ENCODE measurements around the gene TRAM2. TPM values are rescaled to one million over a fixed set of nuclear protein-coding genes. Genes with fewer than 3 reads are reported as not detected.

TRAM2 gene
- total RNA-seq, 1 experiment from 2014 or later: 13.4 TPM

GRCh38 chr6:52491203-52492069 lies 85.4 kb downstream of the TRAM2 start (continued):
- no peak for TF ChIP-seq ZNF512 (CRISPR knock-in tag; IDR thresholded peaks at IDR 0.05; ENCODE audit: borderline replicate concordance)

GRCh38 chr6:52489881-52490280 lies 87.0 kb downstream of the TRAM2 start:
- no peak for ATAC-seq
- POLR2A ChIA-PET: no interaction called here
- Mint-ChIP-seq H3K4me1 (peaks cover 3% of the 10 kb centered on the region), H3K36me3 (peaks cover 6% of the 10 kb centered on the region), H3K4me3 (no peak overlapping the region), H3K27me3 (ENCODE audit: low read depth) (no peaks in the 10 kb centered on the region), H3K27ac (no peak overlapping the region), H3K9me3 (peaks cover 7% of the 10 kb centered on the region)
- TF ChIP-seq ZBTB21 (CRISPR knock-in tag; IDR thresholded peaks at IDR 0.05; ENCODE audit: borderline replicate concordance) (no peak), ZNF263 (CRISPR knock-in tag; IDR thresholded peaks at IDR 0.05; ENCODE audit: low read depth) (no peak), NR3C1 (CRISPR knock-in tag; conservative IDR thresholded peaks at IDR 0.05; ENCODE audit: low read depth) (no peak), SMAD3 (CRISPR knock-in tag; IDR thresholded peaks at IDR 0.05; ENCODE audit: borderline replicate concordance) (no peak), NFATC4 (CRISPR knock-in tag; IDR thresholded peaks at IDR 0.05) (no peak), NFYB (CRISPR knock-in tag; conservative IDR thresholded peaks at IDR 0.05; ENCODE audit: low read depth) (no peak), KAT7 (CRISPR knock-in tag; IDR thresholded peaks at IDR 0.05; ENCODE audit: borderline replicate concordance) (no peak), E2F4 (CRISPR knock-in tag; IDR thresholded peaks at IDR 0.05; ENCODE audit: borderline replicate concordance, low read depth) (no peak), NR1H2 (CRISPR knock-in tag; IDR thresholded peaks at IDR 0.05) (no peak), GRHL2 (CRISPR knock-in tag; IDR thresholded peaks at IDR 0.05; ENCODE audit: insufficient replicate concordance, severe bottlenecking) (no peak), ZNF281 (CRISPR knock-in tag; IDR thresholded peaks at IDR 0.05) (no peak), ZMAT4 (CRISPR knock-in tag; IDR thresholded peaks at IDR 0.05) (no peak)
- CTCF ChIA-PET: no interaction called here
- DNase-seq (ENCODE audit: low spot score): no peak

- Mint-ChIP-seq H3K27me3 (ENCODE audit: low read depth) (no peaks in the 10 kb centered on the region), H3K4me1 (peaks cover 3% of the 10 kb centered on the region), H3K36me3 (no peaks in the 10 kb centered on the region), H3K4me3 (no peak overlapping the region), H3K27ac (no peak overlapping the region), H3K9me3 (no peaks in the 10 kb centered on the region)
- ChIA-PET CTCF (no interaction called here), POLR2A (no interaction called here)
- DNase-seq (ENCODE audit: low spot score) (no peak), ATAC-seq (no peak)
- TF ChIP-seq MLX (CRISPR knock-in tag; IDR thresholded peaks at IDR 0.05) (no peak), HMGA2 (CRISPR knock-in tag; IDR thresholded peaks at IDR 0.05) (no peak), ZNF317 (CRISPR knock-in tag; IDR thresholded peaks at IDR 0.05; ENCODE audit: borderline replicate concordance, low read depth) (no peak), RELA (CRISPR knock-in tag; IDR thresholded peaks at IDR 0.05; ENCODE audit: borderline replicate concordance) (no peak)
Measured at GRCh38 chr6:52483671-52484003, 93.2 kb downstream of the TRAM2 start.
